A673 (cell line): ENCODE results near the gene SIK2.

Source experiments
- CTCF ChIP-seq: fragments of 300-800, 200-600 bp; sonication (generic); conservative IDR thresholded peaks from 2 replicates; pipeline ENCODE4 v1.5.1; 2017; ENCODE audit warnings: low read depth, mild to moderate bottlenecking, antibody characterized with exemption, low read length, moderate library complexity, mixed read lengths
- EZH2 ChIP-seq: fragments of 200-600 bp; sonication (generic); IDR thresholded peaks from 2 replicates; pipeline ENCODE4 v1.6.1; 2017; ENCODE audit warnings: borderline replicate concordance, low read depth, mild to moderate bottlenecking, mixed read lengths, antibody characterized with exemption, low read length; ENCODE audit not compliant: poor library complexity, severe bottlenecking

GRCh38 chr11:111703576-111703975, 101.3 kb downstream of the SIK2 start:
- no peak for TF ChIP-seq EZH2
- TF ChIP-seq CTCF = no peak
